ENCODE measurements around the gene TTC4. TPM values are rescaled to one million over a fixed set of nuclear protein-coding genes. Genes with fewer than 3 reads are reported as not detected.

The TTC4 gene
- total and polyA plus RNA-seq, 2 experiments from 2014 or later = 14.0 to 20.0 TPM

DNA sequence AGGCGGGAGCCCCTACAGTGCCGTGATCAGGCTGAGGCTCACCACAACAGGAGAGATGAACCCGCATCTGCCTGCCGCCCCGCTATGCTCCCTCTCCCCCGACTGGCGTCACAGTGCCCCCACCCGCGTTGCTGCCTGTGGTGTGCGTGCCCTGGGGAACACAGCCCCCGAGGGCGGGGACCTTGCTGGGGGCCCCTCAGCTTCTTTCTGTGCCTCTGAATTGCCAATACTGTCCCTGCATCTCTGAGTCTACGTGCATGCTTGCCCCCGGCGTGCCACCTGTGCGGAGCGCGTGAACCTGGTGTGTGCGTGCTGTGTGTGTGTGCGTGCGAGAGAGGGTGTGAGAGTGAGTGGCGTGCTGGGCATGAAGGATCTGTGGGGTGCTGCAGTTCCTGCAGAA lies 38.4 kb downstream of the TTC4 start:
- Histone ChIP-seq H3K4me3 (no peak overlapping the region), H4K20me1 (ENCODE audit: insufficient read depth, poor library complexity, severe bottlenecking) (no peaks in the 10 kb centered on the region), H3K36me3 (replicated peaks; ENCODE audit: insufficient read depth, low read depth) (no peaks in the 10 kb centered on the region), H3K27ac (no peak overlapping the region), H2AFZ (no peak overlapping the region), H3K4me1 (ENCODE audit: insufficient read depth) (no peaks in the 10 kb centered on the region), H3K9me3 (ENCODE audit: low read depth) (no peaks in the 10 kb centered on the region), H3K9me2 (replicated peaks; ENCODE audit: insufficient read depth) (no peaks in the 10 kb centered on the region), H3K79me2 (no peaks in the 10 kb centered on the region), H3K4me2 (no peak overlapping the region), H3K27me3 (no peaks in the 10 kb centered on the region)
- 95% methylated on average over 16 of the region's 22 CpGs for WGBS (ENCODE audit: low lambda C conversion rate, missing lambda C conversion rate)
- TF ChIP-seq EZH2 (IDR thresholded peaks at IDR 0.05; ENCODE audit: borderline replicate concordance) (no peak), EZH2phosphoT487 (IDR thresholded peaks at IDR 0.05; ENCODE audit: low read depth, severe bottlenecking, unreplicated experiment) (no peak), CTCF (IDR thresholded peaks at IDR 0.05; ENCODE audit: poor library complexity) (no peak)
- DNase-seq (ENCODE audit: low spot score) = no peak

GRCh38 chr1:54754486-54755285 lies 39.0 kb downstream of the TTC4 start:
- WGBS (ENCODE audit: low lambda C conversion rate, missing lambda C conversion rate) = 96% methylated on average over 11 of the region's 25 CpGs
- no peak for TF ChIP-seq CTCF (IDR thresholded peaks at IDR 0.05; ENCODE audit: poor library complexity)
- TF ChIP-seq EZH2 (IDR thresholded peaks at IDR 0.05; ENCODE audit: borderline replicate concordance) = no peak
- TF ChIP-seq EZH2phosphoT487 (IDR thresholded peaks at IDR 0.05; ENCODE audit: low read depth, severe bottlenecking, unreplicated experiment) = no peak

DNA sequence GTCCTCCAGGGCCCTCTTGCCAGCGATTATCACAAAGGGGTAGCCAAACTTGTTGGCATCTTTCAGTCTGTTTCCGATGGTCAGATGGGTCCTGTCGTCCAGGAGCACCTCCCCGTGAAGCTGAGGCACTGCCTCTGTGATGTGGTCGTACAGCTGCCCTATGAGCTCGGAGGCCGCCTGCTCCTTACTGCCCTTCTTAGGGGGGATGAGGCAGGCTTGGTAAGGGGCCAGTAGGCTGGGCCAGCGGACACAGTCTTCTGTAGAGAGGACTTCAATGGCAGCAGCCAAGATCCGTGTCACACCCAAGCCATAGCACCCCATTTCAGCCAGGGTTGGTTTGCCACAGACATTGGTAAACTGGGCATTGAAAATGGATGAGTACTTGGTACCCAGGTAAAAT lies 42.2 kb downstream of the TTC4 start:
- 97% methylated on average over 9 of the region's 9 CpGs for WGBS (ENCODE audit: low lambda C conversion rate, missing lambda C conversion rate)
- peaks cover 9% of the 10 kb centered on the region for H3K79me2 ChIP-seq
- H3K9me3 ChIP-seq (ENCODE audit: low read depth) = no peaks in the 10 kb centered on the region
- no peaks in the 10 kb centered on the region for H4K20me1 ChIP-seq (ENCODE audit: insufficient read depth, poor library complexity, severe bottlenecking)
- H3K27me3 ChIP-seq = no peaks in the 10 kb centered on the region
- DNase-seq (ENCODE audit: low spot score) = no peak
- H3K36me3 ChIP-seq (replicated peaks; ENCODE audit: insufficient read depth, low read depth) = no peaks in the 10 kb centered on the region
- TF ChIP-seq EZH2 (IDR thresholded peaks at IDR 0.05; ENCODE audit: borderline replicate concordance) (no peak), EZH2phosphoT487 (IDR thresholded peaks at IDR 0.05; ENCODE audit: low read depth, severe bottlenecking, unreplicated experiment) (no peak), CTCF (IDR thresholded peaks at IDR 0.05; ENCODE audit: poor library complexity) (no peak)
- no peaks in the 10 kb centered on the region for H3K9me2 ChIP-seq (replicated peaks; ENCODE audit: insufficient read depth)
- H3K4me2 ChIP-seq = no peak overlapping the region
- H3K27ac ChIP-seq = no peak overlapping the region
- H3K4me1 ChIP-seq (ENCODE audit: insufficient read depth) = no peaks in the 10 kb centered on the region
- no peak overlapping the region for H3K4me3 ChIP-seq
- no peak overlapping the region for H2AFZ ChIP-seq

More at GRCh38 chr1:54754486-54755285, 39.0 kb downstream of the TTC4 start:
- no peaks in the 10 kb centered on the region for H4K20me1 ChIP-seq (ENCODE audit: insufficient read depth, poor library complexity, severe bottlenecking)
- no peaks in the 10 kb centered on the region for H3K79me2 ChIP-seq
- no peak overlapping the region for H2AFZ ChIP-seq
- no peaks in the 10 kb centered on the region for H3K9me2 ChIP-seq (replicated peaks; ENCODE audit: insufficient read depth)
- no peaks in the 10 kb centered on the region for H3K9me3 ChIP-seq (ENCODE audit: low read depth)
- no peaks in the 10 kb centered on the region for H3K36me3 ChIP-seq (replicated peaks; ENCODE audit: insufficient read depth, low read depth)
- H3K4me1 ChIP-seq (ENCODE audit: insufficient read depth) = no peaks in the 10 kb centered on the region
- H3K4me2 ChIP-seq = no peak overlapping the region
- no peaks in the 10 kb centered on the region for H3K27me3 ChIP-seq
- H3K4me3 ChIP-seq = no peak overlapping the region
- DNase-seq (ENCODE audit: low spot score) = no peak
- H3K27ac ChIP-seq = no peak overlapping the region

Data from hepatocyte (in vitro differentiated cells).